GM18868 (cell line): ENCODE data around the gene LMNTD2.
A peak's percentile ranks its signal among the peaks of the same experiment; 100 is the strongest.

Experiments used
- ATAC-seq: cut with Tn5 transposase; IDR thresholded peaks from one replicate; pipeline ENCODE4 v1.9.1; 2021; ENCODE audit warnings: mild to moderate bottlenecking, moderate library complexity; ENCODE audit not compliant: unreplicated experiment

The LMNTD2 gene

GRCh38 chr11:568306-569157 lies 8.0 kb upstream of the LMNTD2 start:
- peak; percentile 89 for ATAC-seq

GRCh38 chr11:567629-568292 lies 7.2 kb upstream of the LMNTD2 start:
- no peak for ATAC-seq

- no peak for ATAC-seq
Observed at GRCh38 chr11:567011-567628, 6.6 kb upstream of the LMNTD2 start.

GRCh38 chr11:565921-566509 lies 5.5 kb upstream of the LMNTD2 start:
- no peak for ATAC-seq

- no peak for ATAC-seq
Observed at GRCh38 chr11:563812-564578, 3.5 kb upstream of the LMNTD2 start.

GRCh38 chr11:563066-563811 lies 2.7 kb upstream of the LMNTD2 start:
- ATAC-seq = no peak

GRCh38 chr11:562046-562645 lies 1.6 kb upstream of the LMNTD2 start:
- ATAC-seq = no peak

GRCh38 chr11:561148-562003 lies 838 bp upstream of the LMNTD2 start:
- ATAC-seq = peak; percentile 20

GRCh38 chr11:559712-560304 lies 730 bp downstream of the LMNTD2 start:
- no peak for ATAC-seq

GRCh38 chr11:559020-559620 lies 1.4 kb downstream of the LMNTD2 start:
- no peak for ATAC-seq

GRCh38 chr11:558503-558902 lies 2.0 kb downstream of the LMNTD2 start:
- ATAC-seq = no peak

- no peak for ATAC-seq
Observed at GRCh38 chr11:557328-558132, 3.0 kb downstream of the LMNTD2 start.

GRCh38 chr11:556662-557256 lies 3.8 kb downstream of the LMNTD2 start:
- ATAC-seq = no peak

GRCh38 chr11:555780-556661 lies 4.5 kb downstream of the LMNTD2 start:
- no peak for ATAC-seq

- no peak for ATAC-seq
Observed at GRCh38 chr11:555227-555779, 5.2 kb downstream of the LMNTD2 start.
